Femur (tissue), 1 donor: ENCODE results near the gene CXCR6.

ENCODE experiments used
- DNase-seq: peaks from one replicate; pipeline ENCODE4 v3.0.0-alpha.2; 2017

Gene CXCR6

GRCh38 chr3:45972534-45973402, 29.5 kb downstream of the CXCR6 start:
- no peak for DNase-seq

- DNase-seq: no peak
Observed at GRCh38 chr3:45974686-45975085, 31.4 kb downstream of the CXCR6 start.

- no peak for DNase-seq
Observed at GRCh38 chr3:45975686-45976085, 32.4 kb downstream of the CXCR6 start.

GRCh38 chr3:45976191-45977091, 33.2 kb downstream of the CXCR6 start:
- DNase-seq: no peak

GRCh38 chr3:45978006-45978761, 34.9 kb downstream of the CXCR6 start:
- DNase-seq: no peak

GRCh38 chr3:45979378-45979777, 36.1 kb downstream of the CXCR6 start:
- no peak for DNase-seq

GRCh38 chr3:45980229-45980813, 37.1 kb downstream of the CXCR6 start:
- DNase-seq: no peak

- DNase-seq: no peak
Observed at GRCh38 chr3:45980819-45981218, 37.6 kb downstream of the CXCR6 start.

GRCh38 chr3:45981346-45982074, 38.2 kb downstream of the CXCR6 start:
- DNase-seq: no peak

GRCh38 chr3:45983770-45984169, 40.5 kb downstream of the CXCR6 start:
- no peak for DNase-seq

- peak; percentile 47 for DNase-seq
Observed at GRCh38 chr3:45984331-45985312, 41.4 kb downstream of the CXCR6 start.

- DNase-seq: no peak
Observed at GRCh38 chr3:45985532-45986302, 42.5 kb downstream of the CXCR6 start.

GRCh38 chr3:45986303-45986982, 43.2 kb downstream of the CXCR6 start:
- no peak for DNase-seq

GRCh38 chr3:45987368-45988291, 44.4 kb downstream of the CXCR6 start:
- peak; percentile 66 for DNase-seq

- DNase-seq: no peak
Observed at GRCh38 chr3:45988362-45988761, 45.1 kb downstream of the CXCR6 start.

GRCh38 chr3:45988804-45989203, 45.5 kb downstream of the CXCR6 start:
- no peak for DNase-seq

GRCh38 chr3:45990181-45990580, 46.9 kb downstream of the CXCR6 start:
- no peak for DNase-seq

- no peak for DNase-seq
Observed at GRCh38 chr3:45991341-45991740, 48.1 kb downstream of the CXCR6 start.
